NCI-H774 (cell line): ENCODE data around the gene KIF11.
"Not testable (repeated sequence)": the region's sequence is repeated elsewhere in the genome, so short reads cannot be mapped to it uniquely, and the experiment has no call there.

Source experiments
- DNase-seq: peaks from one replicate; lab custom pipeline; 2025; lab: John Stamatoyannopoulos, UW

Gene KIF11

GRCh38 chr10:92591550-92592022 is 1.3 kb upstream of the KIF11 start:
- DNase-seq = peak; percentile 71

DNA sequence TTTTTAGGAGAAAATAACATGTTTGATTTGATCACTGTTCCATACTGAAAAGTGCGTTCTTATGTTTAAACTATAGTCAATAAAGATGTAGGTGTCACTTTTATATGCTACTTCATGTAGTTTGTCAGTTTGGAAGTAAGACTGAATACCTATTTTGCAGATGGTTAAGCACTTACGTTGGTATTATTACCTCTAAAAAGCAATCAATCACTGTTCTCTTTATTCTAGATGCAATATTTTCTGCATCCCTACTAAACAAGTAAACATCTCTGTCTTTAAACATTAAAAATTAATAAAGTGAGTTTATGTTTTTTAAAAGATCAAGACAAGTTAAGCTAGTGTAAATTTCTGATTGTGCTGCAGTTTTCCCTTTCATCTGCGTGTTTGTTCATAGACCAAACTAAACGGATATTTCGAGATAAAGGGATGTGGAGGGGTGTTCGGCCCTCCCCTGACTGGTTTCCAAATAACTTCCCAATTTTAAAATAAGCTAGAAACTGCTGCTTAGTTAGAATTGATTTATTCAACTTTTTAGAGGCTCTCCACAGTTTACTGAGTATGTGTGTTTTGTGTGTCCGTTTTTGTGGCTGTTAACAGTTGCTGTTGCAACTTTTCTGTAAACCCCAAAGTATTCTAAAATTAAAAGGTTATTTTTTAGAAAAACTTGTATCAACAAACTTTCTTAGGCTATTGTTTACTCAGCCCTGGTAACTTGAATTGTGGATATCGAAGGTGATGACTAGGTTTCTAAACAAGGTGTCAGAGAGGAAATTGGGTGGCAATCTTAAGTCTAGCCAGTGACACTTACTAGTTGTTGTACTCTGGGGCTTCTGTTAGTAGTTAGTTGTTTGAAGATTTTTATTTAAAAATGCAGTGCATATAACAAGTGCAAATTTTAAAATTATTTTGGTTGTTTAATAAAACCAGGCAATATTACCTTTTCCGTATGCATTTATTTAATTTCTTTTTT is 974 bp downstream of the KIF11 start:
- no peak for DNase-seq

DNA sequence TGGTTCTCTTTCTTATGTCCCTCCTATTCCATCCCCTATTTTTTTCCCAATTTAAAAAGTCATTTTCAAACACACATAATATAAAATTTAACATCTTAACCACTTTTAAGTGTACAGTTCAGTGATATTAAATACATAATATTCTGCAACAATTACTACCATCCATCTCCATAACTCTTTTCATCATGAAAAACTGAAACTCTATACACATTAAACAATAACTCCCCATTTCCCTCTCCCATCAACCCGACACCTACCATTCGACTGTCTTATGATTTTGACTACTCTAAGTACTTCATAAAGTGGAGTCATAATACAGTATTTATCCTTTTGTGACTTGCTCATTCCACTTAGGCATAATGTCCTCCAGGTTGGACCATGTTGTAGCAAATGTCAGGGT is 2.6 kb downstream of the KIF11 start:
- DNase-seq = no peak

DNA sequence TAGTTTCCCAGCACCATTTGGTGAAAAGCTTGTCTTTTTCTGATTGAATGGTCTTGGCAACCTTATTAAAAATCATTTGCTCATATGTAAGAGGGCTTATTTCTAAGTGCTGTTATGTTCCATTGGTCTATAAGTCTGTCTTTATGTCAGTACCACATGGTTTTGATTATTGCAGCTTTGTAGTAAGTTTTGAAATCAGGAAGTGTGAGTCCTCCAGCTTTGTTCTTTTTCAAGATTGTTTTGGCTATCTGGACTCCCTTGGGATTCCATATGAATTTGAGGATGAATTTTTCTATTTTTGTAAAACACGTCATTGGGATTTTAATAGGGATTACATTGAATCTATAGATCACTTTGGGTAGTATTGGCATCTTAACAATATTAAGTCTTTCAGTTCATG is 5.4 kb downstream of the KIF11 start:
- no peak for DNase-seq

- no peak for DNase-seq
These were observed 11.9 kb downstream of the KIF11 start for GRCh38 chr10:92604841-92605240.

DNA sequence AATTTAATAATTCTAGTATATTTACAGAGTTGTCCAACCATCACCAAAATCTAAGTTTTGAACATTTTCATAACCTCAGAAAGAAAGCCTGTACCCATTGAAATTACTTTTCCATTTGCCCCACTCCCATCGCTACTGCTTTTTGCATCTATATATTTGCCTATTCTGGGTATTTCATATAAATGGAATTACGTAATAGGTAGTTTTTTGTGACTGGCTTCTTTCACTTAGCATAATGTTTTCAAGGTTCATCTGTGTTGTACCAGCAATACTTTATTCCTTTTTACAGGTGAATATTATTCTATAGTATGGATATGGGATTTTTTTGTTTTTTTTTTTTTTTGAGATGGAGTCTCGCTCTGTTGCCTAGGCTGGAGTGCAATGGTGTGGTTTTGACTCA is 22.6 kb downstream of the KIF11 start:
- DNase-seq = no peak

GRCh38 chr10:92619368-92619767 is 26.4 kb downstream of the KIF11 start:
- no peak for DNase-seq

- DNase-seq = no peak
These were observed 35.0 kb downstream of the KIF11 start for GRCh38 chr10:92627845-92628480.

DNA sequence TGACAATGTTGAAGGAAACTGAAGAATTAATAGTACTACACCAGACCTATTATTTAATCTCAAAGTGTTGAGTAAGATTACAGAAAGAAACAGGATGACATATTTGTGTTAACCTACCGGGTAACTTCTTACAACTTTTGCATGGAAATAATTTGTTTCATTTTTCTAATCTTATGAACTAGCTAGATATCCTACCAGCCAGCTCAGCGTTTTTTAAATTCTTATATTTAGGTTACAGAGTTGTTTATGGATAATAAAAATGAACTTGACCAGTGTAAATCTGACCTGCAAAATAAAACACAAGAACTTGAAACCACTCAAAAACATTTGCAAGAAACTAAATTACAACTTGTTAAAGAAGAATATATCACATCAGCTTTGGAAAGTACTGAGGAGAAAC is 37.0 kb downstream of the KIF11 start:
- DNase-seq = no peak

- DNase-seq = no peak
These were observed 45.1 kb downstream of the KIF11 start for GRCh38 chr10:92638037-92638436.

DNA sequence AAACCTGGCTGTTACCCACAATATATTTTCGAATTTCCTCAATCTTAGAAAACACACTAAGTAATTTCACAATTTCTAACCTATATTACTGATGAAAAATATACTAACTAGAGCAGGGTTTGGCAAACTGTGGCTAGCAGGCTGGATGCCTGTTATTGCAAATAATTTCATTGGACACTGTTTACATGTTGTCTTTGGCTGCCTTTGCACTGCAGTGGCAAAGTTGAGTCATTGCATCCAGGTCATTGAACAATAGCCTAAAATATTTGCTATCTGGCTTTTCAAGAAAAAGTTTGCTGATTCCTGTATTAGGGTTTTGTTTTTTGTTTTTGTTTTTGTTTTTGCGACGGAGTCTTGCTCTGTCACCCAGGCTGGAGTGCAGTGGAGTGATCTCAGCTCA is 47.2 kb downstream of the KIF11 start:
- no peak for DNase-seq

DNA sequence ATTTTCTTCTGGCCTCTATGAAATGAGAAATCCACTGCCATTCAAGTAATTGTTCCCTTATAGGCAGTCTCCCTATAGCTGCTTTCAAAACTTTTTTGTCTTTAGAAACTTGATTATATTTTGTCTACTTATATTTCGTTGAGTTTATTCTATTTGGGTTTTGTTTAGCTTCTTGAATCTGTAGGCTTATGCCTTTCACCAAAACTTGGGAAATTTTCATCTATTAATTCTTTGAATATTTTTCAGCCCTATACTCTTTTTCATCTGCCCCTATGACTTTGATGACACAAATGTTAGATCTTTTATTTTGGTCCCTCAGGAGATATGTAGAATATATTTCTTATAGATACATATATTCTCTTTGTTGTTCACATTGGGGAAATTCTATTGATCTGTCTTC is 48.6 kb downstream of the KIF11 start:
- DNase-seq = no peak

GRCh38 chr10:92644921-92645320 is 52.0 kb downstream of the KIF11 start:
- DNase-seq = no peak

GRCh38 chr10:92650864-92651263 is 57.9 kb downstream of the KIF11 start:
- DNase-seq = not testable (repeated sequence)

DNA sequence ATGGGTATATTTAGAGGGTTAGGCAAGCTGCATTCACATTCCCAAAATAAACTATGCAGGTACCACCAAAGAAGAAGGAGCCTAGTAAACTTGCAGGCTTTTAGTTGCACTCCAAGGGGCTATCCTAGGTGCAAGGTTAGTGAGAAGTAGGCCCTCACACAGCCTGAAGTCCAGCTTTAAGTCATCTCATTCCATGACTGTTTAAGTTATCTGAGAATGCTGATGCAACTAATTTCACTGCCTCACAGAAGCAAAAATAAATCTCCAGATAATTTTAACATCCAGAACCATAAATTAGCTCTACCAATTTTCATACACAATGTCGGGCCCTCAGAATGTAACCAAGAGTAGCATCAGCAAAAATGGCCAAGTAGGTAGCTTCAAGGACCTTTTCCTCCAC is 62.5 kb downstream of the KIF11 start:
- DNase-seq = no peak

DNA sequence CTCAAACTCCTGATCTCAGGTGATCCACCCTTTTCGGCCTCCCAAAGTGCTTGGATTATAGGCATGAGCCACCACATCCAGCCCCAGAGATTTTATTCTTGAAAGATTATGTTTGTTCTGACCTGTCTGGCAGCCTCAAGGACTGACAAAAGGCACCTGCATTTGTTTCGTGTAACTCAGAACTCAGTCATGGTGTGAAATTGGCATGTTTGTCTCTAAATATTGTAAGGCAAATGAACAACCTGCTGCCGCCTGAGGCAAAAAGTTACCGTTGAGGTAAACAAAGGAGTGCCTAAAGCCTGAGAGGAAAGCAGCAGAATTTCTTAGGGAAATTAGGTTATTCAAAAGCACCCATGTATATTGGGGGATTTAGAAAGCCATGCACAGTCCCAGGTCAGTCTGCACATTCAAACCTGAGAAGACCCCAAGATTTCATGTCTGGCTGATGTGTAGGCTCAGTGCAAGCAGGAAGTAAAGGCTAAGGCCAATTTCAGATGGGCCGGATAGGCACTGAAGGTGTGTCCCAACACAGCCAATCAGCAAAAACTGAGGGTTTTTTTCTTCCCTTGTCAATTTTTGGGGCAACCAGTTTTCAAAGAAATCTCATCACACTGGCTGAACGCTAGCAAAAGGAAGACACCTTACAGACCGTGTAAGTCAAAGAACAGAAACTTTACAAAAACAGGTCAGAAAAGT is 63.5 kb downstream of the KIF11 start:
- DNase-seq = no peak

GRCh38 chr10:92657024-92657423 is 64.1 kb downstream of the KIF11 start:
- DNase-seq = no peak

GRCh38 chr10:92662848-92663247 is 69.9 kb downstream of the KIF11 start:
- DNase-seq = no peak

GRCh38 chr10:92664322-92664721 is 71.4 kb downstream of the KIF11 start:
- DNase-seq = no peak

- DNase-seq = no peak
These were observed 74.1 kb downstream of the KIF11 start for GRCh38 chr10:92667078-92667477.

- DNase-seq = no peak
These were observed 84.8 kb downstream of the KIF11 start for GRCh38 chr10:92677708-92678107.

DNA sequence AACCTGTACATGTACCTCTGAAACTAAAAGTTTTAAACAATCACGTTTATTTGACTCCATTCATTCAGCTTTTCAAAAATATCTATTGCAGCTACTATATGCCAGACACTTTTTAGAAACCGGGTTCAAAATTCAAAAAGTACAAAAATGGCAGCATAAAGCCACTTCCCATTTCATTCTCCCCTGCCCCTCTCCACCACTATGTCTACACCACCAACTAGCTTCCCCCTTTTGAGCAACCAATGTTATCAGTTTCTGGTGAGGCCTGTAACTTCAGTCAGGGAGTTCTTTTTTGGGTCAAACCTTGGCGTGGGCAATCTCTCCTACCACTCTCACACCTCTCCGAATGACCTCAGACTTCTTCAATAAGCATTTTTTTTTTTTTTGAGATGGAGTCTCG is 85.3 kb downstream of the KIF11 start:
- DNase-seq = no peak
